Gastrocnemius medialis (tissue), 4 donors: ENCODE results near the gene MCOLN2. TPM values are rescaled to one million over a fixed set of nuclear protein-coding genes. Genes with fewer than 3 reads are reported as not detected.

Experiments used
- ATAC-seq, 2 donors: fragments of 150-250 bp; one replicate each; pipeline ENCODE4 v1.9.1; 2016
- DNase-seq, 2 donors: peaks; one replicate each; pipeline ENCODE4 v3.0.0-alpha.2; 2019
- H3K27ac ChIP-seq, 4 donors: fragments of 200-600 bp; sonication (generic); 1 replicate in 1 of 4; 2 replicates in 3 of 4; pipeline ENCODE4 v1.5.1; 2016 to 2018; ENCODE audit warnings: mild to moderate bottlenecking in 2 of 4, moderate library complexity in 1 of 4
- H3K27me3 ChIP-seq, 3 donors: fragments of 200-600 bp; sonication (generic) in 2 of 3; 1 replicate in 1 of 3; 2 replicates in 2 of 3; pipeline versions ENCODE4 v1.5.1 to v1.6.0; 2016 to 2019; ENCODE audit warnings: mild to moderate bottlenecking in 1 of 3, moderate library complexity in 1 of 3
- H3K36me3 ChIP-seq, 2 donors: fragments of 200-600 bp; sonication (generic) in 1 of 2; one replicate each; pipeline ENCODE4 v1.5.1; 2017 to 2018
- H3K4me1 ChIP-seq, 2 donors: fragments of 200-600 bp; sonication (generic) in 1 of 2; one replicate each; pipeline ENCODE4 v1.5.1; 2016 to 2017; ENCODE audit warnings: mild to moderate bottlenecking in 2 of 2
- H3K4me3 ChIP-seq, 4 donors: fragments of 200-600 bp; sonication (generic) in 3 of 4; 1 replicate in 1 of 4; 2 replicates in 3 of 4; pipeline ENCODE4 v1.5.1; 2016 to 2019; ENCODE audit warnings: mild to moderate bottlenecking in 2 of 4
- H3K9me3 ChIP-seq, 3 donors: fragments of 200-600 bp; sonication (generic) in 2 of 3; 1 replicate in 1 of 3; 2 replicates in 2 of 3; pipeline ENCODE4 v1.5.1; 2016 to 2019
- CTCF ChIP-seq, 5 experiments: fragments of 450-650 bp in 3 of 5; fragments of 200-600 bp in 2 of 5; sonication (generic) in 2 of 5; IDR thresholded peaks in 4 of 5; conservative IDR thresholded peaks in 1 of 5; 1 replicate in 4 of 5; 2 replicates in 1 of 5; pipeline ENCODE4 v1.5.1; 2016 to 2019; ENCODE audit warnings: antibody characterized with exemption in 5 of 5, mild to moderate bottlenecking in 3 of 5, moderate library complexity in 3 of 5
- POLR2A ChIP-seq, 2 donors: fragments of 450-650 bp; IDR thresholded peaks; one replicate each; pipeline ENCODE4 v1.6.1; 2017; ENCODE audit warnings: antibody characterized with exemption in 2 of 2, mild to moderate bottlenecking in 2 of 2, moderate library complexity in 2 of 2
- in situ Hi-C, 4 donors: fragments of 200-750 bp; cut with MboI; loops; one replicate each; pipeline versions ENCODE4 v1.15.0 to v1.8.0; 2017; ENCODE audit warnings: low sequenced_read_pairs in 4 of 4
- intact Hi-C: fragments of 100-400 bp; cut with DNase I; formaldehyde crosslinking; loops from one replicate; pipeline ENCODE4 v1.15.1; 2023; ENCODE audit warnings: low total_unique reads
- total RNA-seq, 4 donors: library from RNA; depleted of rRNA; stranded (reverse); fragments of >200 nt; gene quantifications; one replicate each; pipeline versions ENCODE4 v1.1.0 to v1.2.3, GENCODE V29; 2016

Gene MCOLN2
- total RNA-seq, 4 donors from 2014 or later = 0.22 to 3.0 TPM; not detected in 2

DNA sequence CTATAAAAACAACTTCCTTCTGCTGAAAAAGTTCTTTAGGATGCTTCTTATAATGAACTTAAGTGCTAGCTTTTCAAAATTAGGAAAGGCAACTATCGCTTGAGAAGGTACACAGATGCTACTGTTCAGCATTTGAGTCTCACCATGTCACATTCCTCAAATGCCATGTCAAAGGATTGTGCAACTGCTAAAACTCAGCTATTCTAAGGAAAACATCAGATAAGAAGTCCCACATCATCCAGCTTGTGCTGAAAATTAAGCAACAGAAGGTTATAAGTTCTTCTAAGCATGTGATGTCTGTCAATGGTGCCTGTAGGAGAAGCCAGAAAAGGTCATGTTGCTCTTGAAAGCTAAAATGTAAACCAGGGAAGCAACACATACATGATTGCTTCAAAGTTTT lies 36.5 kb downstream of the MCOLN2 start:
- in situ Hi-C loops = no loop called here

GRCh38 chr1:84959294-84959693 lies 37.6 kb downstream of the MCOLN2 start:
- in situ Hi-C loops (no loop called here), intact Hi-C loops (no loop called here)
- no peaks in the 10 kb centered on the region for H3K9me3 ChIP-seq
- H3K36me3 ChIP-seq = no peaks in the 10 kb centered on the region
- TF ChIP-seq POLR2A (IDR thresholded peaks at IDR 0.05) = no peak
- no peak for TF ChIP-seq CTCF (IDR thresholded peaks at IDR 0.05 in 4 of 5, conservative IDR thresholded peaks at IDR 0.05 in 1 of 5)
- ATAC-seq = no peak
- no peaks in the 10 kb centered on the region for H3K4me1 ChIP-seq
- no peak overlapping the region for H3K27ac ChIP-seq
- H3K27me3 ChIP-seq = no peaks in the 10 kb centered on the region
- DNase-seq = no peak
- H3K4me3 ChIP-seq = no peak overlapping the region

More for the DNA sequence above, 36.5 kb downstream of the MCOLN2 start:
- Histone ChIP-seq H3K27ac (no peak overlapping the region), H3K4me1 (no peaks in the 10 kb centered on the region), H3K4me3 (no peak overlapping the region), H3K36me3 (no peaks in the 10 kb centered on the region), H3K9me3 (no peaks in the 10 kb centered on the region), H3K27me3 (no peaks in the 10 kb centered on the region)
- no peak for ATAC-seq
- DNase-seq = no peak
- intact Hi-C loops = no loop called here
- TF ChIP-seq POLR2A (IDR thresholded peaks at IDR 0.05) (no peak), CTCF (IDR thresholded peaks at IDR 0.05 in 4 of 5, conservative IDR thresholded peaks at IDR 0.05 in 1 of 5) (no peak)

- Histone ChIP-seq H3K27me3 (no peaks in the 10 kb centered on the region), H3K36me3 (no peaks in the 10 kb centered on the region), H3K4me1 (no peaks in the 10 kb centered on the region), H3K4me3 (no peak overlapping the region), H3K27ac (no peak overlapping the region), H3K9me3 (no peaks in the 10 kb centered on the region)
- ATAC-seq (no peak), DNase-seq (no peak)
- intact Hi-C loops = no loop called here
- TF ChIP-seq POLR2A (IDR thresholded peaks at IDR 0.05) = no peak
- no peak for TF ChIP-seq CTCF (IDR thresholded peaks at IDR 0.05 in 4 of 5, conservative IDR thresholded peaks at IDR 0.05 in 1 of 5)
- in situ Hi-C loops = no loop called here
Observed at GRCh38 chr1:84957966-84958365, 38.9 kb downstream of the MCOLN2 start.

DNA sequence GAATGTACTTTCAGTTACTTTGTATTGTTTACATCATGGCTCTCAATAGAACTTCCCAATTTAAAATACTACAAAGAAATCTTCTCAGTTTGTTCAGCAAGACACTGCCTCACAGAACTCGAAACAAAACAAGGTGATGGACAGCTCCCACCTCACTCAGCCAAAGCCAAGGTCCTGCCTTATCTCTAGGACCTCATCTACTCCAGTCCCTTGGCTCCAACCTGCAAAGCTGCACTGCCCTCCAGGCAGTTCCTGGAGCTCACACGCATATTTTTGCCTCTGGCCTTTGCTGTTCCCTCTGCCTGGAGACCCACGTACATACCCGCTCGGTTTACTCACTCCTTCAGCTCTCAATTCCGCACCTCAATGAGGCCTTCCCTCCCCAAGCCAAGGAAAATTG lies 40.3 kb downstream of the MCOLN2 start:
- no peaks in the 10 kb centered on the region for H3K36me3 ChIP-seq
- no peaks in the 10 kb centered on the region for H3K4me1 ChIP-seq
- H3K9me3 ChIP-seq = no peaks in the 10 kb centered on the region
- no peak overlapping the region for H3K27ac ChIP-seq
- H3K27me3 ChIP-seq = no peaks in the 10 kb centered on the region
- in situ Hi-C loops (no loop called here), intact Hi-C loops (no loop called here)
- ATAC-seq (no peak), DNase-seq (no peak)
- TF ChIP-seq POLR2A (IDR thresholded peaks at IDR 0.05) (no peak), CTCF (IDR thresholded peaks at IDR 0.05 in 4 of 5, conservative IDR thresholded peaks at IDR 0.05 in 1 of 5) (no peak)
- no peak overlapping the region for H3K4me3 ChIP-seq

GRCh38 chr1:84956097-84956496 lies 40.8 kb downstream of the MCOLN2 start:
- no peaks in the 10 kb centered on the region for H3K9me3 ChIP-seq
- DNase-seq (no peak), ATAC-seq (no peak)
- H3K36me3 ChIP-seq = no peaks in the 10 kb centered on the region
- TF ChIP-seq CTCF (IDR thresholded peaks at IDR 0.05 in 4 of 5, conservative IDR thresholded peaks at IDR 0.05 in 1 of 5) (no peak), POLR2A (IDR thresholded peaks at IDR 0.05) (no peak)
- intact Hi-C loops (no loop called here), in situ Hi-C loops (no loop called here)
- H3K4me1 ChIP-seq = no peaks in the 10 kb centered on the region
- H3K27me3 ChIP-seq = no peaks in the 10 kb centered on the region
- H3K4me3 ChIP-seq = no peak overlapping the region
- no peak overlapping the region for H3K27ac ChIP-seq
